Activated CD4-positive, alpha-beta T cell treated with anti-CD3 and anti-CD28 coated beads, Interleukin-2, amount 50 U/mL, for 1 hour (primary cell): Measurements from ENCODE around the gene ABCB9.
"Not testable (repeated sequence)": the region's sequence is repeated elsewhere in the genome, so short reads cannot be mapped to it uniquely, and the experiment has no call there.

Source experiments
- DNase-seq: peaks from one replicate; pipeline ENCODE4 v3.0.0-alpha.2; 2020

ABCB9 gene

DNA sequence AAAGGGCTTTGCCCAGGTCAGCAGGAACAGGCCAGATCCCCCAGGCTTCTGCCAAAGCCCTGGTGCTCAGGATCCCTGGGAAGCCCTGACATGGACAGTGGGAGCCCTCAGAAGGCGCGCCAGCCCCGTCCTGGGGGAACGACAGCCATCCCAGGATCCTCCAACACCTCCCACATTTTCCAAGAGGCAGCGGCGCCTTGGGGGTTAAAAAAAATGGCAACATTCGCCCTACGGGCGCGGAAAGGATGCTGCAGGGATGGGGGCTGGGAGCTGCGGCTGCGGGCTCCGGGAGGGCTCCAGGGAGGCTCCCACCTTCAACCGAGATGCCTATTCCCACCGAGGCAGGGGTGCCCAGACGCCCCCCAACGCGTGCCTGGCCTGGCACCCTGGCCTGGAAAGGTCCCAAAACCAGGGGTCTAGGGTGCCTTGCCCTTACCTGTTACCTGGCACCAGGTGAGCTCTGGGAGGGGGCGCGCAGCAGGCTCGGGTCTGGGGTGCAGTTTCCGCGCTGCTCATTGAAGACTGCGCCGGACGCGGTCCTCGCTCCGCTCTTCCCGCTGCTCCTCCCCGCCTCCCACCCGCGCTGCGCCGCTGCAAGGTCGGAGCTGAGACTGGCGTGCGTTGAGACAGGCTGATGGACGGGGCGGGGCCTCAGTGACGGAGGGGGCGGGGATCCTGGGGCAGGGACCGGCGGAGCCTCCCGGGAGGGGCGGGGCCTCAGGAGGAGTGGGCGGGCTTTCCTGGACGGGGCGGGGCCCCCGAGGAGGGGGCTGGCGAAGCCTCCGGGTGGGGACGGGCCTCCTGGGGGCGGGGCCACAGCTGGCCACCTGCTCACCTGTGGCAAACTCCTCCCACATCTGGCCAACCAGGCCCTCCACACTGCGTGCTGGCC is at the start of gene ABCB9:
Gene ABCB9, minus strand, starts transcription at position 613 of the 892 bp plus-strand sequence. CDS start 6,228 bp downstream, outside the sequence.
- DNase-seq = peak; percentile 96

DNA sequence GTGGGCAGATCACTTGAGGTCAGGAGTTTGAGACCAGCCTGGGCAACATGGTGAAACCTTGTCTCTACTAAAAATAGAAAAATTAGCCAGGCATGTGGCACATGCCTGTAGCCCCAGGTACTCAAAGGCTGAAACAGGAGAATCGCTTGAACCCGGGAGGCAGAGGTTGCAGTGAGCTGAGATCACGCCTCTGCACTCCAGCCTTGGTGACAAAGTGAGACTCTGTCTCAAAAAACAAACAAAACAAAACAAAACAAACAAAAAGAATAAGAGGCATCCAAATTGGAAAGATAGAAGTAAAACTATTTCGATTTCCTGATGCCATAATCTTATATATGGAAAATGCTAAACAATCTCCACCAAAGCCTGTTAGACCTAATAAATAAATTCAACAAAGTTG is 48.2 kb upstream of the ABCB9 start:
- DNase-seq = not testable (repeated sequence)

DNA sequence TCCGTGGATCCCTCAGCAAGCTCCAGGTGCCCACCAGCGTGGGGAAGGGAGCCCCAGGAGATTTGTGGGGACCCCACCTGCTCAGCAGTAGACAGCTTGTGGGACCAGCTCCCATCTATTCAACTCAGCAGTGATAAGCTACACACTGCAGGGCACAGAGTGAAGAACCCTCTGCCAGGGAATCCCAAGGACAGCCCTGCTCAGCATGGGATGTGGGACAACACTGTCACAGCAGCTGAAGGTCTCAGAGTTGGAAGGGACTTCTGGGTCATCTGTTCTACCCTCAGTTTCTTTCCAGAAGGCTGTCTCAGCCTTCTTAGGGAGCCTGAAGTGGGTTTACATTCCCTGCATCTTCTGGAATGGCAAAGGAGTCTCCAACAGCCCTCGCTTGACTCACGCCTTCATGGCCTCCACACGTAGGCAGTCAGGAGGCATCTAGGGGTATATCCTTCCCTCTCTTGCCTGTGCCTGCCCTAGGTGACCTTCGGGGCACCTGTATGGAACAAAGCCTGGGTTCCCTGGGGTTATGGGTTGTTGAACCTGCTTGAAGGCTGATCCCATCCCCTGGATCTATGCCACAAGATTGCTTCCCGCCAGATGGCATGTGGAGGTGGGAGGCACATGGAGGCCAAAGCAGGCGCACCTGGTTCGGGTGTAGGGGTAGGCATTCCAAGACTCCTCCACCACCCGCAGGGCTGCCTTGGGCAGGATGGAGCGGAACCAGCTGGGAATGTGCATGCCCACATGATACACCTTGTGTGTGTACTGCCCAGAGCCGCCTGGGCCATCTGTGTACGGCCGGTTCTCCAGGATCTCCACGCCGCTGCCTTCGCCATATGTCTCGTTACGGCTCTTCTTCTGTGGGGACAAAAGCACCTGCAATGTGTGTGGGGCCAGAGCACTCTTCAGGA is 47.2 kb upstream of the ABCB9 start:
- no peak for DNase-seq

DNA sequence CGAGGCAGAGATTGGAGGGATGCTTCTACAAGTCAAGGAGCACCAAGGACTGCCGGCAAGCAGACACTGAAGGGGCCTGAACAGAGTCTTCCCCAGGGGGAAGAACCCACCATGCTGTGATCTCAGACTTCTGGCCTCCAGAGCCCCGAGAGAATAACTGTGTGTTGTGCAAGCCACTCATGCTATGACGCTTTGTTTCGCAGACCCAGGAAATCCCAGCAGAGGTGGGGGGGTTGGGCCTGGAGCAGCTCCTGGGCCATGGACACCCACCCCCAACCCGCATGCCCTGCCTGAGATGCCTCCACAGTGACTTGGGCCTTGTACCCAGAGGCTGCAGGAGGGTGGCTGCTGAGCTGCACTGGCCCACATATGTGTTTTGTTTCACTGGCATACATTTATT is 45.4 kb upstream of the ABCB9 start:
- DNase-seq = no peak

DNA sequence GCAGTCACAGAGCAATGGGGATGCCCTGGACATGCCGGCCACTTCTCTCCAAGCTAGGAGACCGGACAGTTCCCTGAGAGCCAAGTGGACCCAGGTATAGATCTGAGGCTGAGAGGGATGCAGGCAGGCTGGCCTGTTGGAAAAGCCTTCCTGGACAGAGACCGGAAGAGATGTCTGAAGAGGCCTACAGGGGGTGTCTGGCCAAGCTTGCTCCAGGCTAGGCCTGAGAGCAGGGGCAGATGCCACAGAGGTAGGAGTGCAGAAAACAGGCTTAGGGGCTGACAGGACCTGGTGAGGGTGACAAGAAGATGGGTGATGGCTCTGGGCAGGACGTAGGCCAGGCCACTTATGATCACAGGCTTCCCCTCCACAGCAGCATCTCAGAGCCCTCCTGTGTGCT is 44.4 kb upstream of the ABCB9 start:
- DNase-seq = no peak

DNA sequence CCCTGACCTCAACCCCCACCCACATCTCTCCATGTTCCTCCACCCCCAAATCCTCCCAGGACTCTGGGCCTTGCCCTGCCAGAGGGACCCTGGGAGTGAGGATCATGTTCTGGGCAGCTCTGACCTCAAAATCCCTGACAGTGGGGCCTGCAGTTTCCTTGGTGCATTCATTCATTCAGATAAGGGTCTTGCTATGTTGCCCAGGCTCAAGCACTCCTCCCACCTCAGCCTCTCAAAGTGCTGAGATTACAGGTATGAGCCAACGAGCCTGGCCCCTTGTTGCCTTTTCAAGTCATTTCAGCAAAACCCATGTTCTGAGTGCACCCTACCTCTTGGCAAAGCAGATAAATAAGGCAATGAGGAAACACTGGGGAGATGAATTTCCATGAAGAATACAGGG is 43.8 kb upstream of the ABCB9 start:
- DNase-seq = no peak

DNA sequence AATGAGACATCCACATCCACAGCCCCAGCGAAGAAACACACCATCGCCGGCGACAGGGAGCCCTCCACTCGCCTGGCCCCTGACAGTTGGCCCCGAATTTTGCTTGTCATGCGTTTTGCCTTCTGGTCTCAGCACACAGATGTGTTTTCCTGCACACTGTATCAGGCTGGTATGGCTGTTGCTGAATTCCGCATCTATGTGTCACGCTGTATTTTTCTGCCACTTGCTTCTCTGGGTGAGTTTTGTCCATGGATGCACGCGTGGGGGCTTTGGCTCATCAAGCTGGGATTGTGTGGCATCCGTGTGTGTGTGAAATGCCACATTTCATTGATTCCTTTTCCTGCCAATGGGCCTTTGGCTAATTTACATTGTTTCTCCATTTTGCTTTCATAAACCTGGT is 40.7 kb upstream of the ABCB9 start:
- DNase-seq = no peak

DNA sequence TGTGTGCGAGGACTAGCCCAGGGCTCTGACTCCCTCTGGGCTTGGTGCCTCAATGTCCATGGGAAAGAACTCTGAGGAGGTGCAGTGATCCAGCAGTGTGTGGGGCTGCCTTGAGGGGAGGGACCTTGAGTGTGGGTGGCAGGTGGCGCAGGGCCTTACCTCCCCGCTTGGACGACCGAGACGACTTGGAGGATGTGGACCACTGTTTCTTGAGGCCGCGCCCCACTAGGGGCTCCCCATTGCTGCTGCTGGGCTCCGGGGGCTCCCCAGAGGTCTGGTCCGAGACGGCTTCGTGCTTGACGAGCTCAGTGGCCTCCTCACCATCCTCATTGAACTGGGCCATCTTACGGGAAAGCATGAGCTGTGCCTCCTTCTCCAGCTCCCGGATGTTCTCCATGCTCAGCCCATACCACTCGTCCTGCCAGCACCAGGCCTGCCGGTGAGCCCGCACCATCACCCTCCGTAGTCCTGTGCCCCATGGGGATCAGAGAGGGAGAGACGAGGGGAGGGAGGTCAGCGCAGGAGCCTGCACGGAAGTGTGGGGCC is 38.9 kb upstream of the ABCB9 start:
- no peak for DNase-seq

DNA sequence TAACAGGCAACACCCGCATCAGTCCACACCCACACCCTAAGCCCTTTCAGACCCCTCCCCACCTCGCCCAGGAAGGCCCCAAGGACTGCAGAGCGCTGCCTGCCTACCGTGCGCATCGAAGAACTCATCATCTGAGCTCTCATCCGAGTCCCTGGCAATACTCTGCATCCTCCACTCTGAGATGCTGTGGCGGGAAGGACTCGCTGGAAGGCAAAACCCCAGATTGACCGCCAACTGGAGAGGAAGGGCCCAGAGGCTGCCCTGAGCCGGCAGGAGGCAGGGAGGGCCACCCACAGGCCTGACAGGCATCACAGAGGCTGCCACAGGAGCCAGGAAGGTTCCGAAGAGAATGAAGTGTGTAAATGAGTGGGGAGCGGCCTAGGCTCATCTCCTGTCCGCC is 38.0 kb upstream of the ABCB9 start:
- DNase-seq = no peak

DNA sequence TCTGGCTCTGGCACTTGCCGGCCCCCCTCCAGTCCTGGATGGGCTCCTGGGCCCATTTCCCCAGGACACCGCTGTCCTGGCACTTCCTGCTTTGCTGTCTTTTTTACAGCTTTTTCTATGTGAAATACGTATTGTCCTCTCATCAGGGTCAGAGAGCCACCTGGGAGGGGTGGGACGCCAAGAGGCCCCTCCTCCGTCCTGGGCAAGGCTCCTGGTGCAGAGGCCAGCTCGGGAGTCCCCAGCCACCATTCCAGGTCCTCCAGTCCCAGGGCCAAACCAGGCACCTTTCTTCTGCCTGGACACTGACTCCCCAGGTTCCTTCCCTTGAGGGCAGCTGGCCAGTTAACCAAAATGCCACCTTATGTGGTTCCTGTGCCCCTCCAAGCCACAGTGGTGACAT is 37.0 kb upstream of the ABCB9 start:
- DNase-seq = no peak

DNA sequence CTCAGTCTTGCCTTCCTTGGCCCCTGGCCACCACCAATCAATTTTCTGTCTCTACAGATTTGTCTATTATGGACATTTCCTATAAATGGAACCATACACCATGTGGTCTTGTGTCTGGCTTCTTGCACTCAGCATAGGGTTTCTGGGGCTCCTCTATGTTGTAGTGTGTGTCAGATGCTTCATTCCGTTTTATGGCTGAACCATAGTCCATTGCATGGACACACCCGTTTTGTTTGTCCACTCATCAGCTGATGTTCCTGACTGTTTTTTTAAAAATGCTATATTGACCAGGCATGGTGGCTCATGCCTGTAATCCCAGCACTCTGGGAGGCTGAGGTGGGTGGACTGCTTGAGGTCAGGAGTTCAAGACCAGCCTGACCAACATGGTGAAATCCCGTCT is 35.2 kb upstream of the ABCB9 start:
- DNase-seq = no peak

DNA sequence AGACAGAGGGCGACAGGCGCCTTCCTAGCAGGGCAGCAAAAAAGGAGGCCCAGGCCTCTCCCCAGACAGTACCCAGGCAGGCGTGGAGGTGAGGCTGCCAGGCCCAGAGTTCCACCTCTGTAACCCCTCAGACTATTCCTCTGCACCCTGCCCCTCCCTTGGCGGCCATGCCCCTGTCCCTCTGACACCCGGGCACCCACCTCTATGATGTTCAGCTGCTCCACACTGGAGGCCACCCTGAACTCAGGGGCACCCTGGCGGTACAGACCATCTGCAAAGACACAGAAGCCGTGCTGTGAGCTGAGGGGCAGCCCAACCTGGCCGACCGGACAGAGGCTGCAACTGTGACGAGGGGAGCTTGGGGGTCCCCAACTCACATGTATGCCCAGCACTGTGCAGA is 34.3 kb upstream of the ABCB9 start:
- no peak for DNase-seq

DNA sequence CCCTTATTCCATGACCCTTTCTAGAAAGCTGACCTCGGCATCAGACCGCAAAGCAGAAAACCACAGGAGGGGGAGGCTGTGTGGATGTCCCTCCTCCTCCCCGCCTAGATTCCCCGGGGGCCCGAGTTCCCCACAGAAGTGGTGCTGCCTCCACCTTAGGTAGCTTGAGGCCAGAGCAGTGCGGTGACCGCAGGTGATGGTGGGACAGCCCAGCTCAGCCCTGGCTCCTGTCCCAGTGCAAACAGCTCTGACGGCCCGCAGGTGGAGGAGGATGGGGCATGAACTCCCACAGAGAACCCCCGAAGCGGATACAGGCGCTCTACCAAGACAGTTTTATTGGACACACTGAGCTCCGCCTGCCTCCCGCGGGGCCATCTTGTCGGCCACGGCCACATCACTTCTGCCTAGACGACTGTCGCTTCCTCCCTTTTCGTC is 33.7 kb upstream of the ABCB9 start:
- DNase-seq = no peak

DNA sequence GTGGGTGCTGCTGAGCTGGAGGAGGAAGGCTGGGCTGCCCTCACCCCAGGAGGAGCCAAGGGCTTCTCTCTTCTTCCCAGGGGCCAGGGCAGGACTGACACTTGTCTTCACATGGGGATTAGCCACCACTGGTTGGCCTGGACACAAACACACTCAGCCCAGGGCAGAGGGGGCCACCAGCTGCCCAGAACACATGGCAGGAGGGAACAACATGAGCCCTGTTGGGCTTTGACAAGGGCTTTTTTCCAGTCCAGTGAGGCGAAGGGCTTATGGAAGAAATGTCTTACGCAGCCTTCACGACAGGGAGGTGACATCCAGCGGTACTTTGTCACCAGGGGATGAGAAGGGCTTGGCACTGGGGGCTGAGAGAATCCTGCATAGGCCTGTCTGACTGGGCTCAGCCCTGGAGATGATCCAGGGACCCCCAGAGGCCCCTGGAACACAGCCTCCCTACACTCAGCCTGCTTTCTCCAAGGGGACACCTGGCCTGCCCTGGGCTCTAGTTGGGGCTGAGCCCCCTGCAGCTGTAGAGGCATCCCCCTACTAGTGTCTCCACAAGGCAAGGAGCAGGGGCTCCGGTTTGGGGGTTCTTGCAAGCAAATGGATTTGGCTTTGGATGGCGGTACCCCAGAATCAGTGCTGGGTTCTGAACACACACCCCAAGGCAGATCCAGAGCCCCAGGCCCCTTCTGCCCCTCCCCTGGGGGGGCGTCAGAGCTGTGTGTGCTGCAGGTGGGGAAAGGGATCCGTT is 33.1 kb upstream of the ABCB9 start:
- no peak for DNase-seq

DNA sequence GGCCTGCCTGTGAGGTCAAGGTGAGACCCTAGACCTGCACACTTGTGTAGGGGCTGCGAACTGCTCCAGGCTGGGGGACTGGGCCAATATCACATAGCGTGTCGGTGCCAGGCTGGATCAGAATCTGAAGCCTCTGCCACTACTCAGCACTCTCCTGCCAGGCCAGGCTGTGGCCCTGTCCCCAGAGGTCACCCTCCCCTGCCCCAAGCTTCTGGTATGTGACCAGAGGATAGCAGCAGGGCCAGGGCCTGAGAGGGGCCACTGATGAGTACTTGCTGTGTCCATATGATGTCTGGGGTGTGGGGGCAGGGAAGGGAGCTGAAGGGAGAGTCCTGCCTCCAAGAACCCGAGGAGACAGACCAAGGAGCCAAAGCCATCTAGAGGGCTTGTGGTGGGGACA is 32.1 kb upstream of the ABCB9 start:
- DNase-seq = no peak

DNA sequence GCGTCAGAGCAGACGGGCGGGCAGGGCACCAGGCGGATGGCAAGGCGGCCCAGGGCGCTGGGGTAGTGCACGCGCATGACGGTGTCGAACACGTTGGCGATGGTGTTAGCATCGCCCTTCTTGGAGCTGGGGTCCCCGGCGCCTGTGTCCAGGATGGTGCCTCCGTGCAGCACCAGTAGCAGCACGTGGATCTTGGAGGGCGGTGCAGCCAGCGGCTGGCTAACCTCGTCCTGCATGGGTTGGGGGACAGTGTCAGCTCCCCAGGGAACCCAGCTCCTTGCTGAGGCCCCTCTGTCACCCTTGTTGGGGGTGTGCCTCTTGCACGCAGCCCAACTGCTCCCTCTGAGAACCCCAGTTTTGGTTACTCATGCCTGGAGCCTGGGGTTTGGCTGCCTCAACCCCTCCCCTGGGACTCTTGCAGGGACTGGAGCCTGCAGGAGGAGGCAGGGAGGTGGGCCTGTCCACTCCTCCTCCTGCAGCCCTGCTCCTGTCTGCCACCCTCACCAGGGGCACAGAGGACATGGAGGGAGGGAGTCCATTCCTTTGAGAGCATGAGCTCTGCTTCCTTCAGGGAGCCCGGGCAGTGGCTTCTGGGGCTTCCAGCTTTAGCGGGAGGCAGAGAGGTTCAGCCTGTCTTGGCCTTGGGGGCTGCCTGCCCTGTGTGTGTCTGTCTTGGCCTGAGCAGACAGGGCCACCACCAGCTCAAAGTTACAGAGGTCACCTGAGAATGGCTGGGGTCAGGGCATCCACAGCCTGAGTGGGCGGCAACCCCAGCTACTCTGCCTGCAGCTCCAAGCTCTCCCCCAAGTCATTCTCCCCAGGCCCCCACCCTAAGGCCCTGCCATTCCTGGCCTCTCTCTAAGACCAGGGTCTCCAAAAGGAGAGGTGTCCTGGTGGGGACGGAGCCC is 31.3 kb upstream of the ABCB9 start:
- DNase-seq = no peak

DNA sequence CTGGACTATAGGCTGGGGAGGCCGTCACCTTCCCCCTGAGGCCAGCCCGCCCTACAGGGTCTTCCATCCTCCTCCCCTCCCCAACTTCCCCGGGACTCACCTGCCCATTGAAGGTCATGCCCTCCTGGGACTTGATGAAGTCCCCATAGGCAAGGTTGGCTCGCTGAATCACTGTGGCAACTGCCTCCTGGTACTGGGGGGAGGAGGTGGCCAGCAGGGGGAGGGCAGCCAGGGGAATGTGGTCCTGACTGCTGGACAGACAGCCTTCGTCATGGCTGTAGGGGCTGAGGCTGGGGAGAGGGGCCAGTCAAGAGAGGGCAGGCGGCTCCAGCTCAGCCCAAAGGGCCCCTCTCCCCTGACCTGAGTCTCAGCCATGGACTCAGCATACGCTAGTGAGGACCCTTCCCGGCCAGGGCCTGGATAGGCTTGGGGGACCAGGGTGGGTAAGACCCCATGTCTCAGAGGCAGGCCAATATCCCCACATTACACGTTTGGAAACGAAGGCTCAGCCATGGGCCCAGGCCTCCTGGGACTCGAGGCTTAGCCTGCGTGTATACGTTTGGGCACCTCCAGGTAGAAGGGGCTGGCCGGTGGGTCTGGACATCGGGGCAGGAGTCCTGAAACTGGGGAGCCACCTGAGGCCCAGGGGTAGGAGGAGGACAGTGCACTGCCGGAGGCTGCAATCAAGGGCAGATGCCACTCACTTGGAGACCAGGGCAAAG is 30.5 kb upstream of the ABCB9 start:
- no peak for DNase-seq

DNA sequence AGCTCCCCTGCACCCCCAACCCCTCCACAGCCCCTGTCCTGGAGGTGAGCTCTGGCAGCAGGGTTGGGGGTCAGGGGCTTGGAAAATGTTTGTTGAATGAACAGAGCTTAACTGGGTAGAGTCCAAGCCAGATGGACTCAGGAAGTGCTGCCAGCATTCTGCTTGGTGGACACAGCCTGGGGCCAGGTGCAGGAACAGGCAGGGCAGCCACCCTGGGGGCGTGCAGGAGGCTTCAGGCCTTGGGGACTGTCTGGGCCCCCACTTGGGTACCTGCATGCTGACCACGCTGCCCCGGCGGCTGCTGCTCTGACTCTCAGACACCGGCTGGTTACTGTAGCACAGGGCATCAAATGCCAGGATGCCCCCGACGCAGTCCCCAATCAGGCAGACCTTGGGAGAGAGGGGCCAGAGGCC is 29.9 kb upstream of the ABCB9 start:
- DNase-seq = no peak

DNA sequence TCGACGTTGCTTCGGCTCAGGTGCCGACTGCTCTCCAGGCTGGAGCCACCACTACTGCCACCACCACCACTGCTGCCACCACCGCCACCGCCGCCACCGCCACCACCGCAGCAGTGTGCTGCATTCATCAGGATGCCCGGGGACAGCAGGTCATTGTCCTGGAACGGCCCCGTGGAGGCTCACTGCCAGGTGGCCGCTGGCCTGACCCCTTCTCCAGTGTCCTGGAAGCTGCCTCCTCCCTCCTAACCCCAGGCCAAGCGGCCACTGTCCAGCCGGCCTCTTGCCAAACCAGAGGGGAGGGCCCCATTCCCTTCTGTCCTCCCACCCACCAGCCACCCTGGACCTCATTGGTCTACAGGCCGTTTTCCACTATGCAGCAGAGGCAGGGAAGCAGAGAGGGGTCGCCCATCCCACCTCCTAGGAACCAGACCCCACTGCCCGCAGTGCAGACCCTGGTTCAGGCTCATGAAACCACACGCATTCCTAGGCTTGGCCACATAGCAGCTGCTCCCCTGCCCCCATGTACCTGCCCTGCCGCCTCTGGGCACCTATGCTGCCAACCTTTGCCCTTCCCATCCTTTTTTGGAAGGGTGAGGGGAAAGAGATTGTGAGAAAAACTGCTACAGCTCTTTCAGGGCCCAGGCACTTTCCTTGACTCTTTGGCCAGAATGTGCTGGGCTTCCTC is 29.4 kb upstream of the ABCB9 start:
- no peak for DNase-seq

DNA sequence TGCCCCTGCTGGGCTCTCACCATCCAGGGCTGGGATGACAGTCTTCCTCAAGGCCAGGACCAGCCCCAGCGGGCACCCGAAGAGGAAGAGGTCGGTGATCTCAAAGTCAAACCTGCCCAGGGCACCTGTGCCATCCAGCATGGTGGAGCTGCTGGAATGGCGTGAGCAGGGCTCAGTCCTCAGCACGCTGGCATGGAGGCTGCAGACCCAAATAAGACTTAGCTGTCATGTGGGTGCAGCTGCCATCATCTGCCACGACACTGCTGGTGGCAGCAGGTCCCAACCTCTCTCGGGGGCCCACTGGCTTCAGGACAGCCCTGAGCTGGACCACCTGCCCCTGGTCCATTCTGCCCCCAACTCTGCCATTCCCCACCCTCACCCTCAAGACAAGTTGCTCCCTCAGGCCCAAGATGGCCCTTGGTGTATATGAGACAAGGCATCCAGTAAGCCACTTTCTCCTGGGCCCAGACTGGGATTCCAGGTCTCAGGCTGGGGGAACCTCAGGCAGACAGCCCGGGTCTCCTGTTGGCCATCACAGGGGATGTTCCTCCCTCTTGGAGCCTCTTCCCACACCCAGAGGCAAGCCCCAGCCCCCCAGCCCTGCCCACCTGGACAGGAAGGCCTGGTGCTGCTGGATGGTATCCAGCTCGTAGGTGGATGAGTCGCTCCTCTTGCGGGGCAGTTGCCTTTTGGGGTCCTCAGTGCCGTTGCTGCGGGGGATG is 28.7 kb upstream of the ABCB9 start:
- no peak for DNase-seq
